Upper lobe of left lung (tissue), 6 donors: ENCODE results near the gene LHFPL3. TPM values are rescaled to one million over a fixed set of nuclear protein-coding genes. Genes with fewer than 3 reads are reported as not detected.
"Not testable (repeated sequence)": the region's sequence is repeated elsewhere in the genome, so short reads cannot be mapped to it uniquely, and the experiment has no call there.

Source experiments
- ATAC-seq, 2 donors: fragments of 200-7000 bp; cut with Tn5 transposase; one replicate each; pipeline ENCODE4 v1.9.1; 2022; ENCODE audit warnings: mild to moderate bottlenecking in 2 of 2, moderate library complexity in 2 of 2; ENCODE audit not compliant: low FRiP score in 2 of 2
- DNase-seq, 2 donors: peaks; one replicate each; pipeline ENCODE4 v3.0.0-alpha.2; 2019 to 2020
- H3K27ac ChIP-seq, 4 donors: fragments of 200-600 bp; sonication (generic); one replicate each; pipeline ENCODE4 v1.5.1; 2016 to 2019
- H3K27me3 ChIP-seq, 4 donors: fragments of 200-600 bp; sonication (generic); one replicate each; pipeline ENCODE4 v1.5.1; 2017 to 2019
- H3K36me3 ChIP-seq, 4 donors: fragments of 200-600 bp; sonication (generic); one replicate each; pipeline ENCODE4 v1.5.1; 2016 to 2019
- H3K4me1 ChIP-seq, 4 donors: fragments of 200-600 bp; sonication (generic); one replicate each; pipeline ENCODE4 v1.5.1; 2018 to 2019
- H3K4me3 ChIP-seq, 4 donors: fragments of 200-600 bp; sonication (generic); one replicate each; pipeline ENCODE4 v1.5.1; 2017 to 2019; ENCODE audit warnings: mild to moderate bottlenecking in 2 of 4, moderate library complexity in 1 of 4
- H3K9me3 ChIP-seq, 4 donors: fragments of 200-600 bp; sonication (generic); one replicate each; pipeline ENCODE4 v1.5.1; 2018 to 2019
- CTCF ChIP-seq, 6 experiments: fragments of 450-650 bp in 4 of 6; fragments of 200-600 bp in 2 of 6; sonication (generic) in 2 of 6; IDR thresholded peaks; one replicate each; pipeline ENCODE4 v1.5.1; 2016 to 2019; ENCODE audit warnings: antibody characterized with exemption in 6 of 6
- EP300 ChIP-seq, 4 donors: sonication (generic); formaldehyde crosslinking; IDR thresholded peaks; one replicate each; pipeline ENCODE4 v1.5.1; 2017; ENCODE audit warnings: antibody characterized with exemption in 4 of 4, control low read depth in 2 of 4
- POLR2A ChIP-seq, 4 donors: fragments of 450-650 bp; IDR thresholded peaks; one replicate each; pipeline ENCODE4 v1.5.1; 2016 to 2017; ENCODE audit warnings: antibody characterized with exemption in 4 of 4, mild to moderate bottlenecking in 2 of 4
- POLR2AphosphoS5 ChIP-seq, 2 donors: sonication (generic); formaldehyde crosslinking; IDR thresholded peaks; one replicate each; pipeline ENCODE4 v1.5.1; 2017; ENCODE audit warnings: antibody characterized with exemption in 2 of 2
- WGBS, 2 donors: methylation state at CpG; one replicate each; pipeline ENCODE4 v1.1.5; 2017 to 2018; 5-methylcytosine and 5-hydroxymethylcytosine counted together
- total RNA-seq, 6 donors: library from RNA; depleted of rRNA in 4 of 6; stranded (reverse); fragments of >200 nt in 4 of 6; gene quantifications; one replicate each; pipeline versions ENCODE4 v1.1.0 to v1.2.1, GENCODE V29; 2016 to 2021
- donor health status: DM: no; HTN: no; CAD: no; lungs with moderate emphysema.
- donor health status: DM: no; HTN: yes; CAD: no; lungs with severe emphysema.

The LHFPL3 gene
- total RNA-seq, 6 donors from 2014 or later, result not detected

GRCh38 chr7:104935276-104935675 is 606.9 kb downstream of the LHFPL3 start:
- DNase-seq, result no peak
- H3K36me3 ChIP-seq, result no peaks in the 10 kb centered on the region
- TF ChIP-seq EP300 (IDR thresholded peaks at IDR 0.05) (no peak), POLR2A (IDR thresholded peaks at IDR 0.05) (no peak), CTCF (IDR thresholded peaks at IDR 0.05) (no peak), POLR2AphosphoS5 (IDR thresholded peaks at IDR 0.05) (no peak)
- no peak overlapping the region for H3K27ac ChIP-seq
- no peak for ATAC-seq
- peaks cover 0 to 9% (median 7%) of the 10 kb centered on the region in 4 donors for H3K4me1 ChIP-seq
- no peaks in the 10 kb centered on the region for H3K9me3 ChIP-seq
- no peaks in the 10 kb centered on the region for H3K27me3 ChIP-seq
- no peak overlapping the region for H3K4me3 ChIP-seq

- Histone ChIP-seq H3K36me3 (no peaks in the 10 kb centered on the region), H3K27ac (no peak overlapping the region), H3K27me3 (no peaks in the 10 kb centered on the region), H3K4me1 (peaks cover 0 to 5% (median 3%) of the 10 kb centered on the region in 4 donors), H3K9me3 (no peaks in the 10 kb centered on the region), H3K4me3 (no peak overlapping the region)
- TF ChIP-seq POLR2AphosphoS5 (IDR thresholded peaks at IDR 0.05) (no peak), EP300 (IDR thresholded peaks at IDR 0.05) (no peak)
- DNase-seq (no peak), ATAC-seq (no peak)
- 76 to 78% methylated on average over 8 of the region's 8 CpGs for WGBS, 2 donors
Measured at GRCh38 chr7:104936546-104936945, 608.1 kb downstream of the LHFPL3 start.

GRCh38 chr7:104937489-104937888 is 609.1 kb downstream of the LHFPL3 start:
- not testable (repeated sequence) for ATAC-seq, H3K27ac ChIP-seq, H3K36me3 ChIP-seq, H3K4me1 ChIP-seq, H3K4me3 ChIP-seq, H3K9me3 ChIP-seq, H3K27me3 ChIP-seq, DNase-seq
- WGBS, 2 donors, result 94 to 98% methylated on average over 6 of the region's 6 CpGs

GRCh38 chr7:104938741-104939390 is 610.5 kb downstream of the LHFPL3 start:
- peaks cover 3 to 22% (median 16%) of the 10 kb centered on the region in 4 donors for H3K4me1 ChIP-seq
- H3K27ac ChIP-seq, result no peak overlapping the region
- H3K27me3 ChIP-seq, result no peaks in the 10 kb centered on the region
- WGBS, 2 donors, result 100% methylated on average over 1 of the region's 1 CpG
- no peaks in the 10 kb centered on the region for H3K36me3 ChIP-seq
- no peak for DNase-seq
- no peak for TF ChIP-seq EP300 (IDR thresholded peaks at IDR 0.05)
- TF ChIP-seq POLR2AphosphoS5 (IDR thresholded peaks at IDR 0.05), result no peak
- no peak for TF ChIP-seq POLR2A (IDR thresholded peaks at IDR 0.05)
- TF ChIP-seq CTCF (IDR thresholded peaks at IDR 0.05), result no peak
- no peak overlapping the region for H3K4me3 ChIP-seq
- no peaks in the 10 kb centered on the region for H3K9me3 ChIP-seq
- ATAC-seq, result no peak

- no peak for ATAC-seq
- TF ChIP-seq POLR2A (IDR thresholded peaks at IDR 0.05), result no peak
- no peak for TF ChIP-seq CTCF (IDR thresholded peaks at IDR 0.05)
- no peak for TF ChIP-seq EP300 (IDR thresholded peaks at IDR 0.05)
- no peak for TF ChIP-seq POLR2AphosphoS5 (IDR thresholded peaks at IDR 0.05)
- peak overlapping the region in 1 of 4 donors; percentile 16 for H3K27ac ChIP-seq
- no peaks in the 10 kb centered on the region for H3K9me3 ChIP-seq
- peak; percentile 40 to 83 for DNase-seq
- no peaks in the 10 kb centered on the region for H3K27me3 ChIP-seq
- no peaks in the 10 kb centered on the region for H3K36me3 ChIP-seq
- H3K4me1 ChIP-seq, result peaks cover 13 to 35% (median 27%) of the 10 kb centered on the region in 4 donors
- no peak overlapping the region for H3K4me3 ChIP-seq
- WGBS, 2 donors, result 89% methylated on average over 25 to 27 of the region's 43 CpGs
Measured at GRCh38 chr7:104940023-104940710, 611.8 kb downstream of the LHFPL3 start.
